ENCODE results near the gene ZNF385C.

ZNF385C gene

DNA sequence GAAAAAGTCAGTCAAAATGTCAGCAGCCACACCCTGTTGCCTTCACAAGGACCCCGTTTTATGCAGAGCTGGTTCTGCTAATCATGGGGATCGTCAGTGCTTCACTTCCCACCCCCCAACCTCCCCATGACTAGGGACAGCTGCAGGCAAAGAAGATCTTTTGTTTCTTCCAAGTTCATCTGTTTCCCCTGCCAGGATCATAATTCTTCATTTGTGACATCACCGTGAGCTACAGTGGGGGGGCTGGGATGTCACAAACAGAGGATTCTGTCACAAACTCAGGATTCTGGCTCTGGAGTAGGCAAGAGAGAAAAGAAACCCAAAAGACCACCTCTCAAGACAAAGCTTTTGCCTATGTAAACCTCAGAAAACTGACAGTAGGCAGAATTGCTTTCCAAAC is 105.7 kb downstream of the ZNF385C start:
- H3K27ac ChIP-seq = no peak overlapping the region
- TF ChIP-seq CTCF (conservative IDR thresholded peaks at IDR 0.05) = no peak

- H3K27ac ChIP-seq = no peak overlapping the region
- TF ChIP-seq CTCF (conservative IDR thresholded peaks at IDR 0.05) = no peak
These were observed 108.4 kb downstream of the ZNF385C start for GRCh38 chr17:41989702-41990419.

GRCh38 chr17:41988418-41988817 is 109.9 kb downstream of the ZNF385C start:
- TF ChIP-seq CTCF (conservative IDR thresholded peaks at IDR 0.05) = no peak
- no peak overlapping the region for H3K27ac ChIP-seq

- no peak for TF ChIP-seq CTCF (conservative IDR thresholded peaks at IDR 0.05)
- H3K27ac ChIP-seq = no peak overlapping the region
These were observed 110.6 kb downstream of the ZNF385C start for GRCh38 chr17:41987642-41988041.

- no peak overlapping the region for H3K27ac ChIP-seq
- no peak for TF ChIP-seq CTCF (conservative IDR thresholded peaks at IDR 0.05)
These were observed 111.6 kb downstream of the ZNF385C start for GRCh38 chr17:41986634-41987033.

- H3K27ac ChIP-seq = no peak overlapping the region
- TF ChIP-seq CTCF (conservative IDR thresholded peaks at IDR 0.05) = no peak
These were observed 112.4 kb downstream of the ZNF385C start for GRCh38 chr17:41985919-41986318.

DNA sequence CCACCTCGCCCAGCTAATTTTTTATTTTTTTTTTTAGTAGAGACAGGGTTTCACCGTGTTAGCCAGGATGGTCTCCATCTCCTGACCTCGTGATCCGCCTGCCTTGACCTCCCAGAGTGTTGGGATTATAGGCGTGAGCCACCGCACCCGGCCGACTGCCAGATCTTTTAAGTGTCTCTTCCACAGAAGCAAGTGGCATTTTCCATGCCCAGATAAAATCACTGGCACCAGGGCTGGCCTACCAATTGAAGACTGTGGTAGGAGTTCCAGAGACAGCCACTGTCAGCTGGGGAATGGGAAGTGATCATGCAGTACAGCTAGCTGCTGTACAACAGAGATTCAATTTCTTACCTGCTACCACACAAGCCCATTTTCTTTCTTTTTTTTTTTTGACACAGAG is 113.8 kb downstream of the ZNF385C start:
- H3K27ac ChIP-seq = no peak overlapping the region
- no peak for TF ChIP-seq CTCF (conservative IDR thresholded peaks at IDR 0.05)

Measured in VCaP (cell line).